Tibial nerve (tissue), 4 donors: ENCODE measurements around the gene OR6B1. TPM values are rescaled to one million over a fixed set of nuclear protein-coding genes. Genes with fewer than 3 reads are reported as not detected.

Experiments used
- DNase-seq, 2 donors: peaks; one replicate each; pipeline ENCODE4 v3.0.0-alpha.2; 2019; ENCODE audit warnings: low spot score in 2 of 2
- H3K27ac ChIP-seq, 4 donors: fragments of 200-600 bp; sonication (generic) in 3 of 4; one replicate each; pipeline ENCODE4 v1.5.1; 2017 to 2019; ENCODE audit warnings: mild to moderate bottlenecking in 1 of 4
- H3K27me3 ChIP-seq, 2 donors: fragments of 200-600 bp; sonication (generic) in 1 of 2; one replicate each; pipeline versions ENCODE4 v1.5.1 to v1.6.0; 2017 to 2019
- H3K36me3 ChIP-seq, 3 donors: fragments of 200-600 bp; sonication (generic); one replicate each; pipeline ENCODE4 v1.5.1; 2018 to 2019
- H3K4me1 ChIP-seq, 4 donors: fragments of 200-600 bp; sonication (generic) in 3 of 4; one replicate each; pipeline ENCODE4 v1.5.1; 2017 to 2019
- H3K4me3 ChIP-seq, 4 donors: fragments of 200-600 bp; sonication (generic) in 3 of 4; one replicate each; pipeline ENCODE4 v1.5.1; 2017 to 2019; ENCODE audit warnings: mild to moderate bottlenecking in 1 of 4, moderate library complexity in 1 of 4
- H3K9me3 ChIP-seq, 4 donors: fragments of 200-600 bp; sonication (generic) in 3 of 4; one replicate each; pipeline ENCODE4 v1.5.1; 2017 to 2019
- CTCF ChIP-seq, 5 experiments: fragments of 200-600 bp in 3 of 5; fragments of 450-650 bp in 2 of 5; sonication (generic) in 3 of 5; IDR thresholded peaks; one replicate each; pipeline ENCODE4 v1.5.1; 2016 to 2019; ENCODE audit warnings: antibody characterized with exemption in 5 of 5, mild to moderate bottlenecking in 3 of 5, moderate library complexity in 2 of 5
- EP300 ChIP-seq, 2 donors: sonication (generic); formaldehyde crosslinking; IDR thresholded peaks; one replicate each; pipeline ENCODE4 v1.6.1; 2017; ENCODE audit warnings: antibody characterized with exemption in 2 of 2, mild to moderate bottlenecking in 1 of 2
- POLR2A ChIP-seq, 2 donors: fragments of 450-650 bp; IDR thresholded peaks; one replicate each; pipeline ENCODE4 v1.6.1; 2017; ENCODE audit warnings: antibody characterized with exemption in 2 of 2, mild to moderate bottlenecking in 2 of 2, moderate library complexity in 2 of 2
- WGBS, 2 donors: methylation state at CpG; one replicate each; pipeline ENCODE4 v1.1.5; 2018; 5-methylcytosine and 5-hydroxymethylcytosine counted together
- total RNA-seq, 4 donors: library from RNA; depleted of rRNA; stranded (reverse); fragments of >200 nt; gene quantifications; one replicate each; pipeline ENCODE4 v1.1.0, GENCODE V29; 2016

The OR6B1 gene
- total RNA-seq, 4 donors from 2014 or later: not detected

- WGBS, 2 donors: 82 to 90% methylated on average over 3 of the region's 3 CpGs
- TF ChIP-seq CTCF (IDR thresholded peaks at IDR 0.05) (no peak), EP300 (IDR thresholded peaks at IDR 0.05) (no peak), POLR2A (IDR thresholded peaks at IDR 0.05) (no peak)
- no peak for DNase-seq
- Histone ChIP-seq H3K27me3 (no peaks in the 10 kb centered on the region), H3K4me3 (no peak overlapping the region), H3K4me1 (peaks cover 0 to 4% (median 0%) of the 10 kb centered on the region in 4 donors), H3K9me3 (no peaks in the 10 kb centered on the region), H3K36me3 (no peaks in the 10 kb centered on the region), H3K27ac (no peak overlapping the region)
Measured at GRCh38 chr7:144028547-144028946, 28.4 kb downstream of the OR6B1 start.

GRCh38 chr7:144032516-144032915, 32.4 kb downstream of the OR6B1 start:
- 69 to 89% methylated on average over 5 of the region's 5 CpGs for WGBS, 2 donors
- no peaks in the 10 kb centered on the region for H3K36me3 ChIP-seq
- H3K27me3 ChIP-seq: no peaks in the 10 kb centered on the region
- DNase-seq: no peak
- no peak overlapping the region for H3K27ac ChIP-seq
- H3K4me1 ChIP-seq: peaks cover 0 to 11% (median 0%) of the 10 kb centered on the region in 4 donors
- no peaks in the 10 kb centered on the region for H3K9me3 ChIP-seq
- H3K4me3 ChIP-seq: no peak overlapping the region
- TF ChIP-seq EP300 (IDR thresholded peaks at IDR 0.05) (no peak), CTCF (IDR thresholded peaks at IDR 0.05) (no peak), POLR2A (IDR thresholded peaks at IDR 0.05) (no peak)

GRCh38 chr7:144032985-144033709, 33.0 kb downstream of the OR6B1 start:
- H3K9me3 ChIP-seq: no peaks in the 10 kb centered on the region
- TF ChIP-seq POLR2A (IDR thresholded peaks at IDR 0.05) (no peak), EP300 (IDR thresholded peaks at IDR 0.05) (no peak), CTCF (IDR thresholded peaks at IDR 0.05) (no peak)
- H3K27ac ChIP-seq: no peak overlapping the region
- no peak overlapping the region for H3K4me3 ChIP-seq
- H3K27me3 ChIP-seq: no peaks in the 10 kb centered on the region
- H3K4me1 ChIP-seq: peaks cover 0 to 11% (median 0%) of the 10 kb centered on the region in 4 donors
- no peaks in the 10 kb centered on the region for H3K36me3 ChIP-seq
- 63 to 64% methylated on average over 1 of the region's 1 CpG for WGBS, 2 donors
- no peak for DNase-seq

GRCh38 chr7:144035385-144035784, 35.3 kb downstream of the OR6B1 start:
- Histone ChIP-seq H3K4me3 (no peak overlapping the region), H3K36me3 (no peaks in the 10 kb centered on the region), H3K9me3 (no peaks in the 10 kb centered on the region), H3K27ac (no peak overlapping the region), H3K27me3 (no peaks in the 10 kb centered on the region), H3K4me1 (peaks cover 0 to 11% (median 0%) of the 10 kb centered on the region in 4 donors)
- TF ChIP-seq EP300 (IDR thresholded peaks at IDR 0.05): no peak
- no peak for TF ChIP-seq POLR2A (IDR thresholded peaks at IDR 0.05)
- no peak for TF ChIP-seq CTCF (IDR thresholded peaks at IDR 0.05)
- DNase-seq: no peak

GRCh38 chr7:144036302-144036885, 36.3 kb downstream of the OR6B1 start:
- Histone ChIP-seq H3K4me1 (peaks cover 0 to 11% (median 0%) of the 10 kb centered on the region in 4 donors), H3K36me3 (no peaks in the 10 kb centered on the region), H3K4me3 (no peak overlapping the region), H3K27ac (peak overlapping the region in 1 of 4 donors; percentile 18), H3K27me3 (no peaks in the 10 kb centered on the region), H3K9me3 (no peaks in the 10 kb centered on the region)
- no peak for DNase-seq
- no peak for TF ChIP-seq POLR2A (IDR thresholded peaks at IDR 0.05)
- TF ChIP-seq EP300 (IDR thresholded peaks at IDR 0.05): no peak
- TF ChIP-seq CTCF (IDR thresholded peaks at IDR 0.05): no peak
- 27 to 60% methylated on average over 1 of the region's 1 CpG for WGBS, 2 donors
